Measurements from ENCODE around the gene ZPBP. TPM values are rescaled to one million over a fixed set of nuclear protein-coding genes. Genes with fewer than 3 reads are reported as not detected.
"Not testable (repeated sequence)": the region's sequence is repeated elsewhere in the genome, so short reads cannot be mapped to it uniquely, and the experiment has no call there.

ZPBP gene
- total and polyA plus RNA-seq, 10 donors: not detected

DNA sequence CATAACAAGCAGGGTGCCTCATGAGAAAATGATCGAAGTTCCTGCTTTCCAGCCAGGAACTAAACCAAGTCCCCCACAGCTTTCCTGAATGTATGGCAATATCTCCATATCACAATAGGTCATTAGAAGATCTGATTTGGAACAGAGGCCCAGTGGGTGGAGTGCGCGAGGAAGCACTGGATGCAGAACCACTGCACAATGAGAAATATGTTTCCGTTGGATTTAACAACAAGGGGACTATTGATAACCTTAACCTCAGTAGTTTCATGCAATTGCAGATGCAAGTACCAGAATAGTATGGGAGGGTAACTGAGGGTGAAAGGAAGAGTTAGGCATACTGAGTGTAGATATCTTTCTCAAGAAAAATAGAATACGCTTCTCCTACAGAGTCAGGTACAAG lies 45.3 kb downstream of the ZPBP start:
- TF ChIP-seq, protein P1, sequence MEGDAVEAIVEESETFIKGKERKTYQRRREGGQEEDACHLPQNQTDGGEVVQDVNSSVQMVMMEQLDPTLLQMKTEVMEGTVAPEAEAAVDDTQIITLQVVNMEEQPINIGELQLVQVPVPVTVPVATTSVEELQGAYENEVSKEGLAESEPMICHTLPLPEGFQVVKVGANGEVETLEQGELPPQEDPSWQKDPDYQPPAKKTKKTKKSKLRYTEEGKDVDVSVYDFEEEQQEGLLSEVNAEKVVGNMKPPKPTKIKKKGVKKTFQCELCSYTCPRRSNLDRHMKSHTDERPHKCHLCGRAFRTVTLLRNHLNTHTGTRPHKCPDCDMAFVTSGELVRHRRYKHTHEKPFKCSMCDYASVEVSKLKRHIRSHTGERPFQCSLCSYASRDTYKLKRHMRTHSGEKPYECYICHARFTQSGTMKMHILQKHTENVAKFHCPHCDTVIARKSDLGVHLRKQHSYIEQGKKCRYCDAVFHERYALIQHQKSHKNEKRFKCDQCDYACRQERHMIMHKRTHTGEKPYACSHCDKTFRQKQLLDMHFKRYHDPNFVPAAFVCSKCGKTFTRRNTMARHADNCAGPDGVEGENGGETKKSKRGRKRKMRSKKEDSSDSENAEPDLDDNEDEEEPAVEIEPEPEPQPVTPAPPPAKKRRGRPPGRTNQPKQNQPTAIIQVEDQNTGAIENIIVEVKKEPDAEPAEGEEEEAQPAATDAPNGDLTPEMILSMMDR (IDR thresholded peaks at IDR 0.05 in 8 of 11, conservative IDR thresholded peaks at IDR 0.05 in 3 of 11): no peak
- TF ChIP-seq POLR2AphosphoS5 (IDR thresholded peaks at IDR 0.05) (no peak), POLR2A (IDR thresholded peaks at IDR 0.05) (no peak)
- intact Hi-C loops (cut with DNase I; ENCODE audit: low total_unique reads): no loop called here
- DNase-seq: no peak
- Histone ChIP-seq H3K4me1 (no peaks in the 10 kb centered on the region), H3K9me3 (peaks cover 0 to 25% (median 10%) of the 10 kb centered on the region in 8 donors), H3K27me3 (replicated peaks in 1 of 7) (no peaks in the 10 kb centered on the region), H3K36me3 (no peaks in the 10 kb centered on the region), H3K27ac (no peak overlapping the region), H3K4me3 (no peak overlapping the region)
- 74 to 90% (median 82%) methylated on average over 5 of the region's 5 CpGs for WGBS, 5 donors

DNA sequence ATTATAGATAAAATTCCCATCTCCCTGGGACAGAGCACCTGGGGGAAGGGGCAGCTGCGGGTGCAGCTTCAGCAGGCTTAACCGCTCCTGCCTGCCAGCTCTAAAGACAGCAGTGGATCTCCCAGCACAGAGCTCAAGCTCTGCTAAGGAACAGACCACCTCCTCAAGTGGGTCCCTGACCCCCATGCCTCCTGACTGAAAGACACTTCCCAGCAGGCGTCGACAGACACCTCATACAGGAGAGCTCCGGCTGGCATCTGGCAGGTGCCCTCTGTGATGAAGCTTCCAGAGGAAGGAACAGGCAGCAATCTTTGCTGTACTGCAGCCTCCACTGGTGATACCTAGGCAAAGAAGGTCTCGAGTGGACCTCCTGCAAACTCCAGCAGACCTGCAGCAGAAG lies 51.9 kb downstream of the ZPBP start:
- H3K27ac ChIP-seq; DNase-seq; H3K36me3 ChIP-seq; H3K4me1 ChIP-seq; intact Hi-C loops (cut with DNase I; ENCODE audit: low total_unique reads); H3K4me3 ChIP-seq; H3K27me3 ChIP-seq (replicated peaks in 1 of 7): not testable (repeated sequence)
- 44 to 78% (median 74%) methylated on average over 2 to 6 of the region's 6 CpGs for WGBS, 5 donors
- peaks cover 0 to 17% (median 9%) of the 10 kb centered on the region in 8 donors for H3K9me3 ChIP-seq

DNA sequence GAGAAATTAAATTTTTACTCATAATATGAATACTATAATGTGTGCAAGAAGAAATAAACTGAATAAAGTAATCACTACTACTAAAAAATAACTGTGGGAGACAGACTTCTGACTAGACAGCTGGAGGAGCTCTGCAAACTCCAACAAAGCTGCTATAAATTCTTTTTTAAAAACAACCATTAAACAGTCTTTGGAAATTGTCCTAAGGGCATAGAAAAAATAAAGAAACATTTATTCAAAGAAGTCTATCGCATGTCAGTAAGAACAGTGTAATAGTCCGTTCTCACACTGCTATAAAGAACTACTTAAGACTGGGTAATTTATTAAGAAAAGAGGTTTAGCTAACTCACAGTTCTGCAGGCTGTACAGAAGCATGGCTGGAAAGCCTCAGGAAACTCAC lies 56.0 kb downstream of the ZPBP start:
- WGBS, 5 donors: 81 to 92% (median 85%) methylated on average over 2 of the region's 2 CpGs
- peaks cover 0 to 7% (median 0%) of the 10 kb centered on the region in 7 donors for H3K27me3 ChIP-seq (replicated peaks in 1 of 7)
- no peaks in the 10 kb centered on the region for H3K4me1 ChIP-seq
- H3K27ac ChIP-seq: no peak overlapping the region
- intact Hi-C loops (cut with DNase I; ENCODE audit: low total_unique reads): no loop called here
- H3K9me3 ChIP-seq: no peaks in the 10 kb centered on the region
- H3K36me3 ChIP-seq: no peaks in the 10 kb centered on the region
- DNase-seq: no peak
- TF ChIP-seq POLR2AphosphoS5 (IDR thresholded peaks at IDR 0.05) (no peak), POLR2A (IDR thresholded peaks at IDR 0.05) (no peak)
- TF ChIP-seq, protein P1 (IDR thresholded peaks at IDR 0.05 in 8 of 11, conservative IDR thresholded peaks at IDR 0.05 in 3 of 11): no peak
- H3K4me3 ChIP-seq: no peak overlapping the region

DNA sequence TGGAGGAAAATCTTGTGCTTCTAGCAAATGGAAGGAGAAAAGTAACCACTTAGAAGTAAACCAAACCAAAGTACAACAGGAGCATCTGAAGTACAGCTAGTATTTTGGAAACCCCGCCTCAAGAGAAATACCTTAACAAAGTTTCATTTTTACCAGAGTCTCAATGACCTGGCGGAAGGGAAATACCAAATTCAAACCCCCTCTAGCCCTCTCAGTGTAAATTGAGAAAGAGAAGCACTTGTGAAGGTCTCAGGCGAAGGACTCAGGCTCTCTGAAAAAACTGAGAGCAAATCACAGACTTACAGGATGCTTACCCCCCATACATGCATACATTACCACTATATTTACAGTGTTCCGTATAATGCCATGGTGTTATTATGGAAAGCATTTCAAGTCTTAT lies 70.1 kb downstream of the ZPBP start:
- 77 to 86% (median 84%) methylated on average over 4 of the region's 4 CpGs for WGBS, 5 donors
- H3K4me3 ChIP-seq: no peak overlapping the region
- no peak overlapping the region for H3K27ac ChIP-seq
- no peaks in the 10 kb centered on the region for H3K27me3 ChIP-seq (replicated peaks in 1 of 7)
- DNase-seq: no peak
- no peaks in the 10 kb centered on the region for H3K4me1 ChIP-seq
- intact Hi-C loops (cut with DNase I; ENCODE audit: low total_unique reads): no loop called here
- H3K9me3 ChIP-seq: no peaks in the 10 kb centered on the region
- TF ChIP-seq, protein P1 (IDR thresholded peaks at IDR 0.05 in 8 of 11, conservative IDR thresholded peaks at IDR 0.05 in 3 of 11): no peak
- TF ChIP-seq POLR2AphosphoS5 (IDR thresholded peaks at IDR 0.05) (no peak), POLR2A (IDR thresholded peaks at IDR 0.05) (no peak)
- H3K36me3 ChIP-seq: no peaks in the 10 kb centered on the region

DNA sequence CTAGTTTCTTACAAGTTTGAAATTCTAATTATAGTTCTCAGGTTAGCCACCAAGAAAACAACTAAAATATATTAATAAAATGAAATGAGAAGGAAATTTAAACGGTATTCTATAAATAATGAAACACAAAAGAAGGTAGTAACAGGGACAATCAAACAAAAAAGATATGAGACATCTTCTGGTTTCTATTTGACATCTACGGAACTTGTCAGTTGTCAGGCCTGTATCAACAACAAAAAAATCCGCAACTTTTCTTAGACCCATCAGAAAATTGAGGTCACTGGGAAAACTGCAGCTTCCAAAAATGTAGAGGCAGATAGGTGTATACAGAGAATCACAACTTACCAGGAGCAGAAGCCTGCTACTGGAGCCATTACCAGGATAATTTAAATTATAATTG lies 70.6 kb downstream of the ZPBP start:
- 74 to 84% (median 80%) methylated on average over 3 of the region's 3 CpGs for WGBS, 5 donors
- DNase-seq: no peak
- no peaks in the 10 kb centered on the region for H3K27me3 ChIP-seq (replicated peaks in 1 of 7)
- H3K4me1 ChIP-seq: no peaks in the 10 kb centered on the region
- H3K4me3 ChIP-seq: no peak overlapping the region
- H3K36me3 ChIP-seq: no peaks in the 10 kb centered on the region
- H3K27ac ChIP-seq: no peak overlapping the region
- intact Hi-C loops (cut with DNase I; ENCODE audit: low total_unique reads): no loop called here
- TF ChIP-seq, protein P1 (IDR thresholded peaks at IDR 0.05 in 8 of 11, conservative IDR thresholded peaks at IDR 0.05 in 3 of 11): no peak
- TF ChIP-seq POLR2AphosphoS5 (IDR thresholded peaks at IDR 0.05) (no peak), POLR2A (IDR thresholded peaks at IDR 0.05) (no peak)
- H3K9me3 ChIP-seq: no peaks in the 10 kb centered on the region
